Measurements from ENCODE around the gene DENND1C.
"Not testable (repeated sequence)": the region's sequence is repeated elsewhere in the genome, so short reads cannot be mapped to it uniquely, and the experiment has no call there.

DENND1C gene

DNA sequence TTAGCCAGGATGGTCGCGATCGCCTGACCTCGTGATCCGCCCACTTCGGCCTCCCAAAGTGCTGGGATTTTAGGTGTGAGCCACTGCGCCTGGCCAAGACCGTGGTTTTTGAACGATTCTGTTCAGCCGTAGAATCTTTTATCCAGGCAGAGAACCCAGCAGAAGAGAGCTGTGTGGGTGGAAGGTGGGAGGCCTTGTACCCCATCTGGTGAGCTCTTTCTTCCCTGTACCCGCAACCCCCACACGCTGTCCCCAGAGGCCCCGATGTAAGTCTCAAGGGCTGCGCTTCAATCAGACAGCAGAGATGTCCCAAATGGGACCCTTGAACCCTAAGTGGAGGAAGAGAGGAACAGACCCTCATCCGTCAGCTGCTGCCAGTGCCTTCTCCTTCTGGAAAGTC lies 25.7 kb downstream of the DENND1C start:
- DNase-seq (ENCODE audit: low spot score) = no peak

DNA sequence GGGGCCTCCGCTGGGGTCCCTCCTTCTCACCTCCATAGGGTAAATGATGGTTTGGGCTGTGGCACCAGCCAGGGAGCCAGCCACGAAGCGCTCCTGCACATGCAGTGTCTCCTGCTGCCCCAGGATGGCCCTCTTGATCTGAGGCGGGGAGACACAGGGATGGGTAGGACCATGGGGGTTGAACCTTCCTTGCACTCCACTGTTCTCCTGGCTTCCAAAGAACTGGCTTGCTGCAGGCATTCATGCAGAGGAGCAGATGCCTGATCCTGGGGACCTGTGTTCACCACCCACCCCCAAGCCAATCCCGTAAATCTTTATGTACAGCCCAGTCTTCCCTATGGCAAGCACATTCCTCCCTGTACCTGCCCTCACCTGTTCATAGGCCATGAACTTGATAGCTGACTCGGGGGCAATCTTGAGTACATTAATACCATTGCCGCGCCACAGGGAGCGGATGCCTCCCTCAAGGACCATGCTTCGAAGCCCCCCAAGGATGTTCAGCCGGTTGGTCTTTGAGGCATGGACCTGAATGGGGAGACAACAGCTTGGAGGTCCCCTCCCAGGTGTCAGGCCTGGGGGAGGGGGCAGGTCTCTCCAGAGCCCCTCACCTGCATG lies 27.5 kb downstream of the DENND1C start:
- DNase-seq (ENCODE audit: low spot score) = no peak

DNA sequence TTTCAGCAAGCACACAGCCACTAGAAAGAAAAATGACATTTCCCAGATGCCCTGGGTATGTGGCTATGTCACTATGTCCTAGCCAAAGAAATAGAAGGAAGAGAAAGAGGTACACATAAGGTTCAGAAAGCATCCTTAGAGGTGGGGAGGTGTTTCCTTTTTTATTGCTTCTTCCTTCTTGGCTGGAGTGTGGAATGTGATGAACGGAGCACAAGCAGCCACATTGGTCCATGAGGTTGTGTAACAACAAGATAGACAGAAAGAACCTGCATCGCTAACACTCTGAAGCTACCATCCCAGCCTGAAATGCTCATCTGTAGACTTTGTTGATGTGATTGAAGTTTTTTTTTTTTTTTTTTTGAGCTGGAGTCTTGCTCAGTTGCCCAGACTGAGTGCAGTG lies 28.7 kb downstream of the DENND1C start:
- DNase-seq (ENCODE audit: low spot score) = no peak

DNA sequence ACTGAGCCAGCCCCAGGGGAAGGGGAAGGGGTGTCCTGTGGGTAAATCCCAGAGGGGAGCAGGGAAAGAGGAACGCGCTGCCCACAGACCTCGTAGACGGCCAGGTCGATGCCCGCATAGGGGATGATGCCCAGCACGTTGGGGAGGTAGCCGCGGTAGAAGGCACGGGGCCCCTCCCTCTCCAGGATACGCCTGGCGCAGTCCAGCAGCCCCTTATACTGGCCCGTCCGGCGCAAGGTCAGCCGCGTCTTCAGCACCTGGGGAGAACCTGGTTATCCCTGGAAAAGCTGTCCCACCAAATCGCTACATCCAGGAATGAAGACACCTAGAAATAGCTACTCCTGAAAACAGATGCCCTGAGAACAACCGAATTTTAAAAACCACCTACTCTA lies 29.4 kb downstream of the DENND1C start:
- no peak for DNase-seq (ENCODE audit: low spot score)

DNA sequence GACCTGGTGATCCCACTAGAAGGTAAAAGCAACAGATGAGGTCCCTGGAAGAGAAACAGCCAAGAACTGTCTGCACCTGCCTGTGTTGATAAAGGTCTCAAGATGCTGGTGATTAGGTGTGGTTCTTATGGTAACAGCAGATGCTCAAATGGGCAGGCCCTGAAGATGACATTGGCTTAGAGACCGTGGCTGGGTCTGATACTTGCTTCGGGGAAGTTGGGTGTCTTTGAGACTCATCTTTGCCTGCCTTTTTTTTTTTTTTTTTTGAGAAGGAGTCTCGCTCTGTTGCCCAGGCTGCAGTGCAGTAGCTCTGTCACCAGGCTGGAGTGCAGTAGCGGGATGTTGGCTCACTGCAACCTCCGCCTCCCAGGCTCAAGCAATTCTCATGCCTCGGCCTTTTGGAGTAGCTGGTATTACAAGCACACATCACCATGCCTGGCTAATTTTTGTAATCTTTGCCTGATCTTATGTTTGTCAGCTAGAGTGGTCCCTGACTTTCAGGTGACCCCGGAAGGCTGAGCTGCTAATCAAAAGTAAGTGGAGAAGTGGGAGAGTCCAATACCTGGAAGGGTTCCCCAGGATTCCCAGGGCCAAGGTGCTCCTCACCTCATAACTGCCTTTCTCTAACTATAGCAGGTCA lies 29.9 kb downstream of the DENND1C start:
- DNase-seq (ENCODE audit: low spot score) = no peak

DNA sequence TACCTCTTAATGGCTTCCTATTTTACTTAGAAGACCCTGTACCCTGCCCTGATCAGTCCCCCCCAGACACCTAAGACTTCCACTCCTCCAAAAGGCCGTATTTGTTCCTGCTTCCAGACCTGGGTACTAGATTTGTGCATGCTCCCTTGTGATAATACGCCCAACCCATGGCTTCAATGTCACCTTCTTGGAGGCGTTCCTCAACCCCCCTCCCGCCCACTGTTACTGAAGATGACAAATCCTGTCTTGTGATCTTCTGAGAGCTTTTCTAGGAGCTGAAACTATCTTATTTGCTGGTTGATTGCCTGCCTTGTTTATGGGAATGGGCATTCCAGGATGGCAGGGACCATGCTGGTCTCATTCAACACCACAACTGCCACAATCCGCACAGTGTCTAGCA lies 31.4 kb downstream of the DENND1C start:
- no peak for DNase-seq (ENCODE audit: low spot score)

DNA sequence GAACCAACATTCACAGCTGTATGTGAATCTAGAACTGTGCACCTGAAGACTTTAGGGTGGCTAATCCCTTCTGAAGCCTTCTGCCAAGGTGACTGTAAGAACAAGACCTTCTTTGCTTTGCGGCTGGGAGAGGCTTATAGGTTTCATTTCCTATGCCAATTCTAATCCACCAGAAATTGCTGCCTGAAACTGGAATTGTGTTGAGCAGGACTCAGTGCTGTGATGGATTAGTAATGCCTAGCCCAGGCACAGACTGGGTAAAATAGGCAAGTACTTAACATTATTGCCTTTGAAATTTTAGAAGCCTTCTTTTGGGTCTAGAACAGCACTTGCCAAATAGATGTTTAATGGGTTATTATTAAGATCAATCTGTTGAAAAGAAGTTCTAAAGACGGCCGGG lies 33.5 kb downstream of the DENND1C start:
- no peak for DNase-seq (ENCODE audit: low spot score)

DNA sequence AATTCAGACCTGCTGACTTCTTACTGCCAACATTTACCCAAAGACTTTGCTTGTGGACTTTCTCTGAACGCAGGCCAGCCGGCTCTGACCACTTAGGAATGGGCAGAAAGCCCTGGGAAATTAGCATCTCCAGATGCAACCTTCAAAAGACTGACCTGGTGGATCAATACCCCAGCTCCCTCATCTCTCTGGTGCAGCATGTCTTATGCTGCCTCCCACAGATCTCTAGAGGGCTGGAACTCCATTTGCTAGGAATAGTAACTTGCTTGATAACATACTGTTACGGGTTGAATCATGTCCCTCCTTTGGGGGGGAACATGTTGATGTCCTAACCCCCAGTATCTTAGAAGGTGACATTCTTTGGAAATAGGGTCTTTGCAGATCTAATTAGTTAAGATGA lies 35.1 kb downstream of the DENND1C start:
- no peak for DNase-seq (ENCODE audit: low spot score)

DNA sequence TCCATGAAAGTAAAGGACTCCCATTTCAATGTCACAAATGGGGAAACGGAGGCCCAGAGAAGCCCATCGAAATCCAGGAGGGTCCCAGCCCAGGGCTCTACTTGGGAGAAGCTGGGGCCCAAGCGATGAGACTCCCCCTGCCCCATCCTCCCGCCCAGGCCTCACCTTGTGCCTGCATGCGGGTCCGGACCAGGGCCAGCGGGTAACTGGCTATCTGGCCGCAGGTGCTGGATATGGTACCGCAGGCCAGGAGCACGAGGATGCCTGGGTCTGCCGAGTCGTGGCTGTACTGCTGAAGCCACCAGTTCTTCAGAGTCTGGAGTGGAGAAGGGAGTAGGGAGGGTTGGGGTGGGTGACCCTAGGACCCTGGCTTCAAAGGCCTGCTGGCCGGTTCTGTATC lies 37.6 kb downstream of the DENND1C start:
- DNase-seq (ENCODE audit: low spot score) = no peak

DNA sequence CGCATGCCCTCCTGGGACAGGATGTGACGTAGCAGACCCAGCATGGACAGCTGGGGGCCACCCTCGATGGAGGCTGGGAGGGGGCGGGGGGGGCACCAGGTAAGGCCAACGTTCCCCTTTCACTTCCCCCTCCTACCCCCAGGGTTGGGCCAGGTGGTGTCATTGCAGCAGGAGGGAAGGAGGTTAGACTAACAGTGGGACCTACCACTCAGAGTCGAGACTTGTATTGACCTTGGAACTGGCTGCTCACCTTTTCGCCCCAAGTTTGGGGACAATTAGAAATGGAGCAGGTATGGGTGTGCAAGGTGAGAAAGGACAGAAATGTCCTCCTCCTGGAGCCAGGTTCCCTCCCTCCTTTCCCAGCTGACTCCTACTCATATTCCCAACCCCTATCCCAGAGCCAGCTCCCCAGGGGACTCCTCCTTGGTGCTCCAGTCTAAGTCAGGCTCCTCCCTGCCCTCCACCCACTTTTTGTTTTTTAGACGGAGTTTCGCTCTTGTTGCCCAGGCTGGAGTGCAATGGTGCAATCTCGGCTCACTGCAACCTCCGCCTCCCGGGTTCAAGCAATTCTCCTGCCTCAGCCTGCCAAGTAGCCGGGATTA lies 39.4 kb downstream of the DENND1C start:
- DNase-seq (ENCODE audit: low spot score) = no peak

DNA sequence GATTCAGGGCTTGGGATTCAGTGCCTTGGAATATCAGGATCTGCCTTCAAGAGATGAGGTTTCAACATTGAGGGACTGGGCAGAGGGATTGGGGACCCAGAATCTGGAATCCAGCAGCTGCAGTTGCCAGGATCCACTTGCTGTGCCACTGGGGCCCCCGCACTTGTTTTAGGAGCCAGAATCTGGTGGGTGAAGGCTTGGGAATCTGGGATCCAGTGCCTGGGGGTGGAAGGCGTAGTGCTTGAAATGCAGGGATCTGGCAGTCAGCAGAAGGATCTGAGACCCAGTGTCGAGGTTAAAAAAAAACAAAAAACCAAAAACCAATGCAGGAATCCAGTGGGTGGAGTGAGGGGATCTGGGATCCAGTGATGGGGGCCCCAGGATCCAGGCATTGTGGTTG lies 40.7 kb downstream of the DENND1C start:
- no peak for DNase-seq (ENCODE audit: low spot score)

DNA sequence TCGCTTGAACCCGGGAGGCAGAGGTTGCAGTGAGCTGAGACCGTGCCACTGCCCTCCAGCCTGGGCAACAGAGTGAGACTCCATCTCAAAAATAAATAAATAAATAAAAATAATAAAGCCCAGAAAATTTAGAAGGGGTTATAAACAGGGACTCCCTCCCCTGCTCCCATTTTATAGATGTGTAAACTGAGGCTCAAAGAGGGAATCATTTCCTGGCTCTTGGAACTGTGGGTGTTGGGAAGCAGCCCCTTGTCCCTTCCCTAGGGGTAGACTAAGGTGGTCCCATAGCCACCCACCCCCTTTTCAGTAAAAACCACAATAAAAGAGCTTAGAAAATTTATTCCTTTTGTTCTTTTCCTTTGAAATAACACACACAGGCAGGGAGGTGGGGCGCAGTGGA lies 41.8 kb downstream of the DENND1C start:
- no peak for DNase-seq (ENCODE audit: low spot score)

DNA sequence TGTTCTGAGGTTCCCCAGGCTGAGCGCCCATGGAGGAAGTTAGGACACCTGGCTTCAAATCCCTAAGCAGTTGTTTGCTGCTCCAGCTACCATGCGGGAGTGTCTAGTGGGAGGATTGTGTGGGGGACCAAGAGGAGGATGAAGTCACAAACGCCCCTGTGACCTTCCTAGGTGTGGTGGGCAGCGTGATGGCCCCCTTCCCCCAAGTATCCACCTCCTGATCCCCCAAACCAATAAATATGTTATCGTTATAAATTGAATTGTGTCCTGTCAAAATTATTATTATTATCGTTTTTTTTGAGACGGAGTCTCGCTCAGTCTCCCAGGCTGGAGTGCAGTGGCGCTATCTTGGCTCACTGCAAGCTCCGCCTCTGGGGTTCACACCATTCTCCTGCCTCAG lies 47.9 kb downstream of the DENND1C start, which contains the start of gene SLC25A41:
Gene SLC25A41, minus strand, starts transcription at position 101 of the 400 bp plus-strand sequence. Its CDS starts 70 bp downstream, at position 31.
- no peak for DNase-seq (ENCODE audit: low spot score)

DNA sequence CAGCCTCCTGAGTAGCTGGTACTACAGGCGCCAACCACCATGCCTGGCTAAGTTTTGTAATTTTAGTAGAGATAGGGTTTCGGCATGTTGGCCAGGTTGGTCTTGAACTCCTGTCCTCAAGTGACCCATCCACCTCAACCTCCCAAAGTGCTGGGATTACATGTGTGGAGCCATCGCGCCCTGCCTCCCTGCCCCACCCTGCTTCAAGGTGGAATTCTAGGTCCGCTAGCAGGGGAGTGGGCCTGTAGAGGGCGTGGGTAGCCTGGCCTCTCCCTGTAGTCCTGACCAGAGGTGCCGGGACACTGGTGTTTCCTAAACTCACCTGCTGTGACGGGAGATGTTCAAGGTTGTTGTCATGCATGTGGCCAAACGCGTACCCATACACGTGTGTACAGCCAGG lies 48.4 kb downstream of the DENND1C start:
- DNase-seq (ENCODE audit: low spot score) = no peak

DNA sequence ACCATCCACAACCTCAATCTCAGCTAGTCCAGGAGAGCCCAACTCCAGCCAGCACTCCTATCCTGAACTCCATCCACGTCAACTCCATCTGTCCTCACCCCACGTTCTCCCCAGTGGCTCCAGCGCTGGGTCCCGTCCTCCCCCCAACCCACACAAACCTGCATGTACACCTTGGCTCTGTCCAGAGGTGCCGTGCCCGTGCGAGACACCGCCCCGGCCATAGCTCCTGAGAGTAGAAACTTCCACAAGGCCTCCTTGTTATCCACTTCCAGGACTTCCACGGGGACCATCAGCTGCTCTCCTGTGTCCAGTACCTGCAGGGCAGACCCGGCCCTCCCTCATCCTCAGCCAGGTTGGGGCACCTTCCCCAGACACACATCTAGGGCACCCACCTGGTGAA lies 49.7 kb downstream of the DENND1C start:
- DNase-seq (ENCODE audit: low spot score) = no peak

DNA sequence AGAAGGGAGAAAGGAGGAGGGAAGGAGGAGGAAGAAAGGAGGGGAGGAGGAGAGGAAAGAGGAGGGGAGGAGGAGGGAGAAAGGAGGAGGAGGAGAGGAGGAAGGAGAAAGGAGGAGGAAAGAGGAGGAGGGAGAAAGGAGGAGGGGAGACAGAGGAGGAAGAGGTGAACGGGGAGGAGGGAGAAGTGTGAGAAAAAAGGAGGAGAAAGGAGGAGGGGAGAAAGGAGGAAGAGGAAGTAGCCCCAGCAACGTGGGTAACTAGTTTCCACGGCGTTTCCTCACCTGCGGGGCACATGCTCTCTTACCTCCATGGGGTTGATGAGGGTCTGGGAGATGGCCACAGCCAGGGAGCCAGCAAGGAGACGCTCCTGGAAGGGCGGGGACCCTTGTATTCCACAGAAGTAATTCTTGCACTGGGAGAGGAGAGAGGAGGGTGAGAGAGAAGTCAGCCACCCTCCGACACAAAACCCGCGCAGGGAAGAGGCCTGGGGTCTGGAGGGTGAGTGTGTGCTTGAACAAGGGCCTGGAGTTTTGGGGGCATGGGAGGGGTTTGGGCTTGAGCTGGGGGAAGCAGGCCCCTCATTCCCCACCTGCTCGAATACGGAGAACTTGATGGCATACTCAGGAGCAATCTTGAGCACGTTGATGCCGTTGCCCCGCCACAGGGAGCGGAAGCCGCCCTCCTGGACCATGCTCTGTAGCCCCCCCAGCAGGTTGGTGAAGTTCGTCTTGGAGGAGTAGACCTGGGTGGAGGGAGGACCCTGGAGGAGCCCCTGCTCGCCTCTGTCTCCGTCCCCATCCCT lies 52.0 kb downstream of the DENND1C start:
- no peak for DNase-seq (ENCODE audit: low spot score)

DNA sequence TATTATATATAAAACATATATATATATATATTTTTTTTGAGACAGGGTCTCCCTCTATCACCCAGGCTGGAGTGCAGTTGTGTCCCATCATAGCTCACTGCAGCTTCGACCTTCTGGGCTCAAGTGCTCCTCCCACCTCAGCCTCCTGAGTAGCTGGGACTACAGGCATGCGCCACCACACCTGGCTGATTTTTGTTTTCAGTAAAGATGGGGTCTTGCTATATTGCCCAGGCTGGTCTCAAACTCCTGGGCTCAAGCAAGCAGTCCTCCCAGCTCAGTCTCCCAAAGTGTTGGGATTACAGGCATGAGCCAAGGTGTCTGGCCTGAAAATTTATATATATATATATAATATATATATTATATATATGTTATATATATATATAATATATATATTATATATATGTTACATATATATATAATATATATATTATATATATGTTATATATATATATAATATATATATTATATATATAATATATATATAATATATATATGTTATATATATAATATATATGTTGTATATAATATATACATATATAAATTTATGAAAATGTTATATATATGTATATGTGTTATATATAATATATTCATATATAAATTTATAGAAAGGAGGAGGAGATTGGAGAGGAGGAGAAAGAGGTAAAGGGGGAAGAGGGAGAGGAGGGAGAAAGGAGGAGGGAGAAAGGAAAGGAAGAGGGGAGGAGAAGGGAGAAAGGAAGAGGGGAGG lies 52.7 kb downstream of the DENND1C start:
- DNase-seq (ENCODE audit: low spot score) = not testable (repeated sequence)

DNA sequence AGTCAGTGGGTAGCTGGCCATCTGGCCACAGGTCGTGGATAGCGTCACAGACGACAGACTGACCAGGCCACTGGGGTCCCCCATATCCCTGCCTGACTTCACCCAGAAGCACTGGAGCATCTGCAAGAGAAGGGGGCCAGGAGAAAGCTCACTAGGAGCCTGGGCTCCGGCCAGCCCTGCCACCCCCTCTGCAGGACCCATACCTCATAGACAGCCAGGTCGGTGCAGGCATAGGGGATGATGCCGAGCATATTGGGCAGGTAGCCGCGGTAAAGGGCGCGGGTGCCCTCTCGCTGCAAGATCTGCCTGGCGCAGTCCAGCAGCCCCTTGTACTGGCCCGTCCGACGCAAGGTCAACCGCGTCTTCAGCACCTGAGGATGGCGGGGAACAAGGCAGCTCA lies 54.5 kb downstream of the DENND1C start:
- no peak for DNase-seq (ENCODE audit: low spot score)

DNA sequence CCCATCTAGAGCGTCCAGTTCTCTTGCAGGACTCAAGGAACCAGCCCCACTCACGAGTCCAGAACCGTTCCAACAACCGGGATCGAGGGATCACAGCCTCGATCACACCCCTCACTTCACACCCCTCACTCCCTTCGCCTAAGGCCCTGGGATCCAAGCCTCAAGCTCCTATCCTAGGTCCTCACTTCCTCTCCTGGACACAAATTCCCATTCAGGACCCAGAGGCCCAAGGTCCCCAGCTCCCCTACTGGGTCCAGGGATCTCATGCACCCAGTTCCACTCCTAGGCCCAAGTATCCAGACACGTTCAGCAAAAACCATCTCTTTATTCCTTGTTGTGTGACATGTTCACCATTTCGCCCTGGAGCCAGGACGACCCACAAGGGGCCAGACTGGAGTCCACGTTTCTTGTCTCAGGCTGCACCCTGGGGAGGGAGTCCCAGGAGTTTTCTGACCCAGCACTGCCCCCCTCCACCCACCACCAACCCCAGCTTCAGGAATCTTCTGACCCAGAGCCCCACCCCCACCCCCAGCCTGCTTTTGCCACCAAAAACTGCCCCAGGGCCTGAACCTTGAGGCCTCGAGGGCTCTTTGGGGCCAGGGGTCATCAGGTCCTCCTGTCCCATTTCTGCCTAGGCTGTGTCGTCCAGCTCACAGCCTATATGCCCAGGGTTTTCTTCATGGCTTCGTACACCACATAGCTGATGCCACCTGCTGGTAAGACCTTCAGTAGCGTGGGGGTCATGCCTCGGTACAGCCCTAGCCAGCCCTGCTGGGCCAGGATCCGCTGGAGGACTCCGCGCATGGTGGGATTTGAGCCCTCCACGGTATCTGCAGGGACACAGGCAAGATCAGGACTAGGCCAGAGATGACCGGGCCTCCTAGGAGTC lies 55.6 kb downstream of the DENND1C start:
- no peak for DNase-seq (ENCODE audit: low spot score)

DNA sequence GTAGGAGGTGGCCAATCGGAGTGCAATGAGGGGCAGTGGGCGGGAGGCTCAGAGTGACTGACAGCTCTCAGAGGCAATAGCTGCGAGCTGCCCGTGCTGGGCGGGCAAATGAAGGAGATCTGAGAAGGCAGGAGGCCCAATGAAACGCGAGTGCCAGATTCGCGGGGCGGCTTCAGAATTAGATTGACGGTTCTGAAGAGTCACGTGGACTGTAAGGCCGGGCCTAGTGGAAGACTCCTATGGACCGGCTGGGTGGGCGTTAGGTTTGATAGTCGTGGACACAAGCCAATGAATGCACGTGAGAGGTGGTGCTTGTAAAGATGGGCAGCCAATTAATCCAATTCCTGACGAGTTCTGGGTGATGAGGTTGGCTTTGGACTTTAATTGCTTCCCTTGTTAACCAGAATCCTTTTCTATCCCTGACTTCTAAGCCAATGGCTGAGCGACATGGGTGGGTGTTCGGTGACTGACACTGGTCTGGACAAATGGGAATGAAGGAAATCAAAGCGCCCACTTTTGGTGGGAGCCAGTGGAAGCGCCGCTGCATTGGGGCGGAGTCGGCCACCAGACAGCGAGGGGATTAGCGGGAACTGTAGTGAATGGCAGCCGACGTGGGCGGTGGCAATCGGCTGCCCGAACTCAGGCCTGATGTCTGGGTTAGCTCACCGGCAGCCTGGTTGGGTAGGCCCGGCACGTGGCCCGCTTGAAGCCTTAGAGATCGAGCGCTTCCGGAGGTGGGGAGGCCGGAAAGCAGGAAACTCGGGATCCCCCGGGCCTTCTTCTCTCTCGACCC lies 56.5 kb downstream of the DENND1C start:
- peak; percentile 100 for DNase-seq (ENCODE audit: low spot score)

Data from activated CD4-positive, alpha-beta T cell treated with anti-CD3 and anti-CD28 coated beads, Interleukin-2, Interleukin-4, amounts not matched to agents 100 ng/mL and 50 ng/mL, durations not matched to agents 16 hours and 8 hours (primary cell).